Measurements from ENCODE around the gene SWT1.
"Not testable (repeated sequence)": the region's sequence is repeated elsewhere in the genome, so short reads cannot be mapped to it uniquely, and the experiment has no call there.

DNA sequence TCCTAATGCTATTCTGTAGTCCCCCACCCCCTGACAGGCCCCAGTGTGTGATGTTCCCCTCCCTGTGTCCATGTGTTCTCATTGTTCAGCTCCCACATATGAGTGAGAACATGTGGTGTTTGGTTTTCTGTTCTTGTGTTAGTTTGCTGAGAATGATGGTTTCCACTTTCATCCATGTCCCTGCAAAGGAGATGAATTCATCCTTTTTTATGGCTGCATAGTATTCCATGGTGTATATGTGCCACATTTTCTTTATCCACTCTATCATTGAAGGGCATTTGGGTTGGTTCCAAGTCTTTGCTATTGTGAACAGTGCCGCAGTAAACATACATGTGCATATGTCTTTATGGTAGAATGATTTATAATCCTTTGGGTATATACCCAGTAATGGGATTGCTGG lies 52.4 kb downstream of the SWT1 start:
- not testable (repeated sequence) for TF ChIP-seq POLR2AphosphoS5, TAF1, POLR2A (IDR thresholded peaks at IDR 0.05; ENCODE audit: low read depth, low read length)

All from GM12891 (cell line).